CD4-positive, alpha-beta T cell treated with Interleukin-15 for 1 hour (primary cell): ENCODE measurements around the gene YPEL1.
A peak's percentile ranks its signal among the peaks of the same experiment; 100 is the strongest.
"Not testable (repeated sequence)": the region's sequence is repeated elsewhere in the genome, so short reads cannot be mapped to it uniquely, and the experiment has no call there.

ENCODE experiments used
- DNase-seq: peaks from one replicate; pipeline ENCODE4 v3.0.0-alpha.2; 2020

Gene YPEL1

DNA sequence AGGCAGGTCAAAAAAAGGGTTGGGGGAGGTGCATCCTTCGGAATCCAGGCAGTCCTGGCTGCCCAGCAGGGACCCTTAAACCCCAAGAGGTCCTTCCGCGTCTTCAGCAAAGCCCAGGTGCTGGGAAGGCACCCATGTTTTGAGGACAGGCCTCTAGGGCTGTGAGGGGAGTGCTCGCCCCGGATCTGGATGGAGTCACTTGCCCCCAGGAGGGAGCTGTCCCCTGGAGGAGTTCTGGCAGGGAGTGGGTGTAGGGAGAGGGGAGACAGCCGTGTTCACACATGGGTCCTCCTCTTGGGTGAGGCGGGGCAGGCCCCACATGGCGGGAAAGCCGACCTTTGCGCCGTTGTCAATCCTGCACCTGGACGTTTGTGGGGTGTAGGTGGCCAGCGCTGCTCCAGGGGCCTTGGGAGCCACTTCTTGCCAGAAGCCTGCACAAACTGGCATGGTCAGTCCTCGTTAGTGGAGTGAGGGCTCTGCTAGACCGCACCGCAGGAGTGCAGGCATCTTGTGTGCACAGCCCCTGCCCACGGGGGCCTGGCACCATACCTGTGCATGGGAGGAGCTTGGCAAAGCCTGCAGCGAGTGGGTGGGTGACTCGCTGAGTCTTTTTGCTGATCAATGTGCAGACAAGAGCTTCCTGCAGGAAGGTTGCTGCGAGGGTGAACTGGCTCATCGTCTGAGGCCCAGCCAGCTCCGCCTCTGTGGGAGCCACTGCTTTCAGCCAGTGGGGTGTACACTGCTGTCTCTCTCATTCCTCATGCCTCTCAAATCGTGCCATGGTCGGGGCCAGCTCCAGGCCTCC is 53.8 kb downstream of the YPEL1 start:
- DNase-seq: no peak

DNA sequence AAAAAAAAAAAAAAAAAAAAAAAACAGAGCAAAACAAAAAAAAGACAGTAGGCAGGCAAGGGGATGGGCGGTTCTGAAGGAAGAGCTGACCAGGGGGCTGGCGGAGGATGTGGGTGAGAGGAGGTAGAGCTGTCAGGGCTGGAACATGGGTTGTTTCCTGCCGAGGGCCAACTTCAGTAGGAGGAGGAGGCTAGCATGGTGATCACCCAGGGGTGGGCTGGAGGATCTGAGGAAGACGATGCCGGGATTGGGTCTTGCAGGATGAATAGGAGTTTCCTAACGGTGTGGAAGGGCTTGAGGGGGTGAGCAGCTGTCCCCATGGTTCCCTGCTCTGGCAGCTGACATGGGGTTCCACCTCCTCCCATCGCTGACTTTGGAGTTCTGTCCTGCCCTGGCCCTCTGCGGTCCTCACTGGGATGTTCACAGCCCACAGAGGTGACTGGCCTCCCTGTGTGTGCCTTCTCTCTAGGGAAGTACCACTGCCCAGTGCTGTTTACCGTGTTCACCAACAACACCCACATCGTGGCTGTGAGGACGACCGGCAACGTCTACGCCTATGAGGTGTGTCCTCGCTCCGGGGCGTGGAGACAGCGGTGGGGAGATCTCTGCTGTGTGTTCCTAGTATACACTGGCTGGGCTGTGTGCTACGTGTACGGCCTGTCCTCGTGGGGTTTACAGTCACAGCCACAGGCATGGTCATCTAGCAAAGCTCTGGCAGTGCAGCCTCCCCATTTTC is 54.6 kb downstream of the YPEL1 start:
- no peak for DNase-seq

- no peak for DNase-seq
Observed at GRCh38 chr22:21679383-21679782, 56.2 kb downstream of the YPEL1 start.

- DNase-seq: not testable (repeated sequence)
Observed at GRCh38 chr22:21678842-21679241, 56.8 kb downstream of the YPEL1 start.

DNA sequence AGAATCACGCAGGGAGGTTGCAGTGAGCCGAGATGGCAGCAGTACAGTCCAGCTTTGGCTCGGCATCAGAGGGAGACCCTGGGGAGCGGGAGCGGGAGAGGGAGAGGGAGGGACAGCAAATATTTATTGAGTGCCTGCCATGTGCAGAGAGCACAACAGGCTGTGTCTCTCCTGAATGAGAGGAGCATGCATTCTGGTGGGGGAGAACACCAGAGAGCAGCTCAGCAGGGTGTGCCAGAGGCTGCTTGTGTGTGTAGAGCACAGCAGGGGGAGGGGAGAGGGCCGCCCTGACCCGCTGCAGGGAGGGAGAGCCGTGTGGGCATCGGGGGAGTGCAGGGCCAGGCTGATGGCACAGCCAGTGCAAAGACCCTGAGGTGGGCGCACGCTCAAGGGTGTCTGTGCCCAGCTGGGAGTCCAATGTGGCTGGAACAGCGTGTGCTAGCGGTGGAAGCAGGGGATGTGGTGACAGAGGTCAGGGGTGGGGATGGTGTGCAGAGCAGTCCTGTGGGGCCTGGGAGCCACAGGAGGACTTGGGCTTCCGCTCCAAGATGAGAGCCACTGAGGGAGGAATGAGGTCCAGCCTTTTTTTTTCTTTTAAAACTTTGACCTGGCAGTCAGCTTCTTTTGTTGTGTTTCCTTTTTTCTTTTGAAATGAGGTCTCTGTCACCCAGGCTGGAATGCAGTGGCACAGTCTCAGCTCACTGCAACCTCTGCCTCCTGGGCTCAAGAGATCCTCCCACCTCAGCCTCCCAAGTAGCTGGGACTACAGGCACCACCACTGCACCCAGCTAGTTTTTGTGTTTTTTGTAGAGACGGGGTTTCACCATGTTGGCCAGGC is 57.8 kb downstream of the YPEL1 start:
- no peak for DNase-seq

DNA sequence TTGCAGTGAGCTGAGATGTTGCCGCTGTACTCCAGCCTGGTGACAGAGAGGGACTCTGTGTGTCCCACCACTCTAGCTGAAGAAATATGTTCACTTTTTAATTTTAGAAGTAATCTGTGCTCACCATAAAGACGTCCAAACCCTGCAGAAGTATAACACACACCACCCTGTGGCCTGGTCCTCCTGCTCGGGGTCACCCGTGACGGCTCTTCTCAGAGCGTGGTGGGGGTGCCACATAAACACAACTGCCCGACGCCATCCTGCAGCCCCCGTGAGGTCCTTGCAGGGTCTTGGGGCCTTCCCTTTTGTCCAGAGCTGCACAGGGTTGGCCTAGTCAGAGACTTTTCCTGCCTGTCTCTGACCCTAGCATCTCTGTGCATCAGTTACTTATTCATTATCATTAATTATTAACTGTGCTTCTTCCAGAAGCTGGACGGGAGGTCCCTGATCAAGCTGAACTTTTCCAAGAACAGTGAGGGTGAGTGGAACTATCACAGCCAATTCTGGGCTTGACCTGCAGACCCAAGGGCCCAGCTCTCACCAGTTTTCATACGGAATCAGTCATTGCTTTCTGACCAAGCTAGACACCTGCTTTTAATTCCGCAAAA is 60.9 kb downstream of the YPEL1 start:
- DNase-seq: no peak

DNA sequence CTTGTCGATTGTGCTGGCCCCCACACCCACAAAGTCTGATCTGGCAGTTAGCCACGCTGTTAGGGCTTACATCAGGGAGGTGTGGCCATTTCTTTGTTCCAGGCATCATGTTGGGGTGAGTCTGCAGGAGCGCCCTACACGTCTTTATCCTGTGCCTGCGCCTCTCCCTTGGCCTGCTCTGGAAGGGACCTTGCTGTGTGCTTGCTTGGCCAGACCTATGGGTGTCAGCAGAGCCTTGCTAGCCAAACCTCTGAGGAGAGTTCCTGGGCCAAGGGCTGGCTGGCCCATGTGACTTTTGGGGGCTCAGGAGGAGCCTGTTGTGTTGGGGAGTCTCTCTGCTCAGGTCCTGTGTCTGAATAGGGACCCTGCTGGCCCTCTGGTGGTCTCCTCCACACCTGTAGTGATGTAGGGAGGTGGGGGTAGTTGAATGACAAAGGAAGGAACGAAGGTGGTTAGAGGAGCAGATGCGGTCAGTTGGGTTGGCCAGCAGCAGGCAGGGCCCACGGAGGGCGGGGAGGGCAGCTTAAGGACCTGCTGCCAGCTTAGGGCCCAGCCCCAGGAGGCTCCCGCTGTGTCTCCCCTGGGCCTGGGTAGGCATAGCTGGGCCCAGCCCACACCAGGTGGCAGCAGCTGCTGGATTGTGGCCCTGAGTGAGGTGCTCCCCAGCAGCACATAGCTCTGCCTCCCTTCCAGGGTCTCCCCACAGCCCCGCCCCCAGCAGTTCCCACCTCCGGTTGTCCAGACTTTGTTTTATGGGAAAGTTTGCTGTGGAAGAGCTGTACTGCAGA is 61.9 kb downstream of the YPEL1 start:
- DNase-seq: no peak

DNA sequence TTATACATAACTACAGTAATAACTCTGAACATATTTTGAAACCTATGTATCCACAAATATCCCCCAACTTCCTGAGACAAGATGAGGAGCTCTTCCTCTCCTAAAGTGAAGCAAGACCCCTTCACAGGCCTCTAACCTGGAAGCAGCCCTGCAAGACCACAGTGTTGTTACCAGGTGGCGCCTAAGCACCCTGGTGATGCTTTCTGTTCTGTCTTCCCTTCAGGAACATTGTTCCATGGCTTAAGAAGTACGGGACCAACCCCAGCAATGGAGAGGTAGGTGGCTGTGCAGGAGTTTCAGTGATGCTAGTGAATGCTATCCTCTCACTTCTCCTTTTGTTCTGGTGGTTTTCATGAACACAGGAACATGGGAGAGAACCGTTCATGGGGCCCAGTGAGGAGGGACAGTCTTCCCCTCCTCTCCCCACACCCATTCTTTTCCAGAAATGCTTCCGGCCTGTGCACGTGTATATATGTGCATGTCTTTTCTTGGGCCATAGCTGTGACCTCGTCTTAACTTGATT is 63.4 kb downstream of the YPEL1 start:
- DNase-seq: no peak

GRCh38 chr22:21669026-21669425 is 66.6 kb downstream of the YPEL1 start:
- DNase-seq: no peak

DNA sequence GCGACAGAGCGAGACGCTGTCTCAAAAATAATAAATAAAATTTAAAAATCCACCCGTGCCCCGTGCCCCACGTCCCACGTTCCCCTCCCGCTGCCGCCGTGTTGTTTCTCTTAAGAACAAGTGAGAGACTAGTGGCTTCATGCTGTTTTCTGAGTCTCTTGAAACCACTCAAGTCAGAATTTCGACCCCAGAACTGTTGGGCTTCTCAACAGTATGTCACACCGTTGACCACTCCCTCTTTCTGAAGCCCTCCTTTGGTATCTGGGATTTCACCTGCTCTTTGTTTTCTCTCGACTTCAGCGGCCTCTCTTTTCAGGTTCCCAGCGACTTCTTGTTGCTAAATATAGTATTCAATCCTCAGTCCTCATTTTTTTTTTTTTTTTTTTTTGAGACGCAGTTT is 68.8 kb downstream of the YPEL1 start:
- DNase-seq: no peak

DNA sequence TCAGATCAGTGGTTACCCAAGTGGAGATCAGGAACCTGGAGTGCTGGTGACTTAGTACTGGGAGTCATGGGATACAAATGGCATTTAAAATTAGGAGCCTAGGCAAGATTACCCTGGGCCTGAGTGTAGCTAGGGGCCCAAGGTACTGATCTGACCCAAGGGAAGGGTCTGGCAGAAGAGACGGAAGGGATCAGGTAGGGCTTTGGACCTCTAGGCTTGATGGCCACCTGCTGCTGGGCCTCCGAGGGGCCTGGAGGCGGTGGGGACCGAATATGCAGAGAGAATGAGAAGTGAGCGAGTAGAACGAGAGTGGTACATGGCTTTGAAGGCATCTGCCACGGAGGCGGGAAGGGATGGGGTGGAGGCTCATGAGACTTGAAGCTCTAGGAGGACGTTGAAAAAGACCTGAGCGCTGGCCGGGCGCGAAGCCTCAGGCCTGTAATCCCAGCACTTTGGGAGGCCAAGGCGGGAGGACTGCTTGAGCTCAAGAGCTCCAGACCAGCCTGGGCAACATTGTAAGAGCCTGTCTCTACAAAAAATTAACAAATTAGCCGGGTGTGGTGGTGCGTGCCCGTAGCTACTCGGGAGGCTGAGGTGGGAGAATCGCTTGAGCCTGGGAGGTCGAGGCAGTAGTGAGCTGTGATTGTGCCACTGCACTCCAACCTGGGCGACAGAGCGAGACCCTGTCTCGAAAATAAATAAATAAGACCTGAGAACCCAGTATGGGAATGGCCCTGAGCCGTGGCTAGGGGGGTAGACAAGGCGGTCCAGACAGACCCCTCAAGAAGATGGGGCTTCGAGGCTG is 70.3 kb downstream of the YPEL1 start:
- no peak for DNase-seq

DNA sequence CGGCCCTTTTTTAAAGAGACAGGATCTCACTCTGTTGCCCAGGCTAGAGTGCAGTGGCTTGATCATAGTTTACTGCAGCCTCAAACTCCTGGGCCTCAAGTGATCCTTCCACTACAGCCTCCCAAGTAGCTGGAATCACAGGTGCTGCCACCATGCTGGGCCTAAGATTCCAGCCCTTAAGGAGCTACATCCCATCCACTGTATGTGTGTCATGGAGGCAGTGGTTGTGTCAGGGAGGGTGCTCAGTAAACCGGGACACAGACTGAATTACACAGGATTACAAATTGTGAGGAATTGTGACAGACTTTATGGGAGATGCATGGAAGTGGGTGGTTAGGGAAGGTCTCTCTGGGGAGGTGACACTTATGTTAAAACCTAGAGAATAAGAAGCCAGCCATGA is 71.9 kb downstream of the YPEL1 start:
- DNase-seq: no peak

DNA sequence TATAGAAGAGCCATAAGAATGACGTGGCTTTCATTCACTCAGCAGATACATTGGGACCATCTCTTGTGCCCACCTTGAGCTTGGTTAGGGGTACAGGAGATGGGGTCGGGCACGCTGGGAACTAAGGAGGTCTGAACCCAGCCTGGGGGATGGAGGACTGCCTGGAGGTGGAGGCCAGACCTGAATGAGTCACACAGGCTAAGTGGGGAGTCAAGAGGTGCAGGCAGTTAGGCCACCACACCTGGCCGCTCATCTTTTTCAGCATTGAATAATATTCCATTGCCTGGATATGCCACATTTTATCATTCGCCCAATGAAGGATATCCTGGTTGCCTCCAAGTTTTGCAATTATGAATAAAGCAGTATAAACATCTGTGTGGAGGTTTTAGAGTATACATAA is 73.6 kb downstream of the YPEL1 start:
- no peak for DNase-seq

DNA sequence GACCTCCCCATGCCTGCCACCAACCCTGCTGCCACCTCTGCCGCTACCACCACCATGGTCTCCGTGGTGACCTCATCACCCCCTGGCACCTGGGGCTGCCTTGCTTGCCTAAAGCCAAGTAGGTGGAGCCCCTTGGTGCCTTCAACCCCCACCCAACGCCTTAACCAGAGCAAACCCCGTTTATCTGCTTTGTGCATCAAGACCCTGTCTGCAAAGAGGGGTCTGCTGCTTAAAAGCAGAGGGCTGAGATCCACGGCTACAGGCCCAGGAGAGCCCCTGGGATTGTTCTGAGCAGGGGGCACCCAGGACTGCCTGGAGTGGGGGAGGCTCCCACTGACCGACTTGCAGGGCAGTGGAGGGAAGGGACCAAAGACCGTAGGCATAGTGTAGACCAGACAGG is 74.7 kb downstream of the YPEL1 start:
- DNase-seq: no peak

GRCh38 chr22:21659864-21660525 is 75.6 kb downstream of the YPEL1 start:
- DNase-seq: no peak

GRCh38 chr22:21657360-21658032 is 78.1 kb downstream of the YPEL1 start:
- DNase-seq: peak; percentile 79

- no peak for DNase-seq
Observed at GRCh38 chr22:21657020-21657359, 78.6 kb downstream of the YPEL1 start.

GRCh38 chr22:21652547-21653545 is 82.7 kb downstream of the YPEL1 start:
- DNase-seq: no peak
